Spinal cord (tissue), 10 donors: Measurements from ENCODE around the gene ARID5B. TPM values are rescaled to one million over a fixed set of nuclear protein-coding genes. Genes with fewer than 3 reads are reported as not detected.
A peak's percentile ranks its signal among the peaks of the same experiment; 100 is the strongest.
"Not testable (repeated sequence)": the region's sequence is repeated elsewhere in the genome, so short reads cannot be mapped to it uniquely, and the experiment has no call there.

Source experiments
- DNase-seq, 6 donors: peaks; one replicate each; pipeline versions ENCODE4 v3.0.0 to v3.0.0-alpha.2; 2013 to 2015; ENCODE audit warnings: low spot score in 6 of 6, low read depth in 4 of 6
- H3K27ac ChIP-seq: one replicate; pipeline ENCODE4 v1.5.1; 2013; ENCODE audit warnings: low read depth, low read length, control low read depth
- H3K27me3 ChIP-seq: one replicate; pipeline ENCODE4 v1.6.1; 2013; ENCODE audit warnings: low read length; ENCODE audit not compliant: control insufficient read depth, insufficient read depth
- H3K36me3 ChIP-seq: one replicate; pipeline ENCODE4 v1.6.1; 2013; ENCODE audit warnings: low read length; ENCODE audit not compliant: control insufficient read depth, insufficient read depth
- H3K4me1 ChIP-seq: one replicate; pipeline ENCODE4 v1.6.1; 2013; ENCODE audit warnings: low read length; ENCODE audit not compliant: control insufficient read depth, insufficient read depth
- H3K4me3 ChIP-seq: one replicate; pipeline ENCODE4 v1.5.1; 2013; ENCODE audit warnings: low read depth, low read length, control low read depth
- H3K9me3 ChIP-seq: one replicate; pipeline ENCODE4 v1.6.1; 2013; ENCODE audit warnings: low read length; ENCODE audit not compliant: control insufficient read depth, insufficient read depth
- WGBS: methylation state at CpG from one replicate; pipeline ENCODE4 v1.1.5; 2013; ENCODE audit warnings: missing lambda C conversion rate; ENCODE audit not compliant: insufficient coverage; 5-methylcytosine and 5-hydroxymethylcytosine counted together
- polyA plus RNA-seq, 2 donors: library from polyadenylated mRNA; unstranded; fragments of 120-200 nt; gene quantifications; one replicate each; pipeline ENCODE4 v1.2.1, GENCODE V29; 2013; ENCODE audit not compliant: insufficient read length in 2 of 2
- total RNA-seq, 2 donors: library from RNA; depleted of rRNA in 1 of 2; stranded (reverse); fragments of 120-200 nt in 1 of 2; fragments of >200 nt in 1 of 2; gene quantifications; one replicate each; pipeline versions ENCODE4 v1.2.3 to v1.2.4, GENCODE V29; 2013 to 2014
- donor health status: healthy.

The ARID5B gene
- total and polyA plus RNA-seq, 4 donors: 9.3 to 26.4 (median 18.4) TPM

DNA sequence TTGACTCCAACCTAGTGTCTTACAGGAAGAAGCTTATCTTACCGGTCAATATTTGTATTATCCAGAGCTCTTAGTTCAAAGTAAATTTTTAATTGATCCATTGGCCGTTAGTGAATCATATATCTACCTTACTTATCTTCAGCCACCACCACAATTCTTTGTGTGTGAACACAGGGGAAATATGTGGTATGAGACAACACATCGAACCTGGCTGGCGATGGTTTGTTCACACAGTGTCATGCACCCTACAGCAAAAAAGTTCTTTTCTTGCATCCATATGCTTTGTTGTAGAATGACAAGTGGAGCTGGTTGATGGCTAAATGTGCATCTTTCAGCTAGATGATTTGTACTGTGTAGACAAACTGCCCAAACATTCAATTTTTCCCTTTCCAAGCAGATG, 65.8 kb downstream of the ARID5B start:
- Histone ChIP-seq H3K4me3 (no peak overlapping the region), H3K9me3 (no peaks in the 10 kb centered on the region), H3K27me3 (no peaks in the 10 kb centered on the region), H3K36me3 (no peaks in the 10 kb centered on the region), H3K4me1 (no peaks in the 10 kb centered on the region), H3K27ac (no peak overlapping the region)
- no peak for DNase-seq
- no CpG with 5 or more reads among the region's 4 CpGs for WGBS

DNA sequence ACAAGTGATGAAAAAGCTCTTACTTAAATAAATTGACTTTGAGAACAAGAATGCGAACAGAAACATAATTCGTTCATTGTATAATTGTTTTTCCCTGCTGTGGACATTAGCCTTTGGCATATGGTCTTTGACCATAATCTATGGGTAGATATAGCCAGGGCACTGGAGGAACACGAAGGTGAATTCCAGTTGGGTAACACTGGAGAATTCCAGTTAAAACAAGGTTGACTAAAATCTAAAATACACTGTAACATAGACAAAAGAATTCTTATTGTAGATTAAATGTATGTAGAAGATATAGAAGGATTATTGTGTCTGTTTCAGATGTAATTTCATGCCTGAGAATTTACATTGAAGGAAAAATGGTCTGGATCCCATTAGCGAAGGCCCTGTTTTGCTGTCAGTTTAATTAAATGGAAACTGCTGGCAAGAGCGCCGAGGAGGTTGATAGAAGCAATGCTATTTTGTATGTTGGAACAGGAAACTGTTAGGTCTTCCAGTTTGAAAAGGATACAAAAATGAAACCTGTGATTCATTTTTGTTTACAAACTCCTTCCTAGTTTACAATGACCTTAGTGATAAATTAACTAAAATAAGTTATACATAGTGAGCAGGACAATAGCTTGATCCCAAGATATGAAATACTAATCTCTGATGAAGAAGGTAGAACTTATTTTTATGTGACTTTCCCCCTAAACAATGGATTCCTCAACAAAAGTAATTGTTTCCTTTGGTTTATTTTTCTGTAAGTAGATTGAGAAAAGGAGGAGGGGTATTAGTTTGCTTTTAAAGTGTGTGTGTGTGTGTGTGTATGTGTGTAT, 68.9 kb downstream of the ARID5B start:
- no peak overlapping the region for H3K27ac ChIP-seq
- H3K36me3 ChIP-seq: no peaks in the 10 kb centered on the region
- WGBS: 16% methylated on average over 3 of the region's 6 CpGs
- DNase-seq: peak in 2 of 6 donors; percentile 48 to 55
- no peaks in the 10 kb centered on the region for H3K9me3 ChIP-seq
- H3K27me3 ChIP-seq: no peaks in the 10 kb centered on the region
- H3K4me3 ChIP-seq: no peak overlapping the region
- H3K4me1 ChIP-seq: no peaks in the 10 kb centered on the region

DNA sequence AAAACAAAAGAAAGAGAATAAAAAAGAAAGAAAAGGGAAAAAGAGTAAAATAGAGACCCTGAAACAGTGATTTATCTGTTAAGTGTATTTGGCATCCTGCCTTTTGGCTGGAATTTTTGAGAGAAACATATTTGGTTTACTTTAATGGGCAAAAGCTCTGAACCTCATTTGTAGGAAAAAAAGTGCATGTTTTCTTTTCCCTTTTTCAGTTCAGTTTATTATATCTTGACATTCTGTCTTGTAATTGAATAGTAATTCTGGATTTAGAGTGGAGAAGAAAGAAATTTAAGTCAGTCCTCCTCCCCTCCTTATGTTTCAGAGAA, 69.5 kb downstream of the ARID5B start:
- H3K9me3 ChIP-seq: no peaks in the 10 kb centered on the region
- H3K27ac ChIP-seq: no peak overlapping the region
- peak in 1 of 6 donors; percentile 63 for DNase-seq
- no peak overlapping the region for H3K4me3 ChIP-seq
- H3K36me3 ChIP-seq: no peaks in the 10 kb centered on the region
- no peaks in the 10 kb centered on the region for H3K27me3 ChIP-seq
- H3K4me1 ChIP-seq: no peaks in the 10 kb centered on the region

DNA sequence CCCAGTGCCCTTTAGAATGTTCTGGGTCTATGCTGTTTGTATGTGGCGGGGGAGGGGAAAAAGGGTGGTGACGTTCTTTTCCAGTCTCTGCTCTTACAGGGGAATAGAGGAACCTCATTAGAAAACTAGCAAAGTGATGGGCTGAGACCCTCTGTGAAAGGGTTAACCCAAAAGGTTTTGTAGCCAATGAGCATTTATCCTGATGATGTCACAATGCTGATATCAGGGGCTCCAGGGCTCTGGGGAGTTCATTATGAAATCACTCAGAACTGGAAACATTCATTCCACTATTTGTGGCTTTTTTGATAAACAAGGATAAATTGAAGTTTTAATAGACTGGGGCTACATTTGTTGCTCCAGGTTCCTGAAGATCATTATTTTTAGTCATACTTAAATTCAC, 71.7 kb downstream of the ARID5B start:
- DNase-seq: no peak
- Histone ChIP-seq H3K36me3 (no peaks in the 10 kb centered on the region), H3K27me3 (no peaks in the 10 kb centered on the region), H3K4me3 (no peak overlapping the region), H3K9me3 (no peaks in the 10 kb centered on the region), H3K27ac (no peak overlapping the region), H3K4me1 (no peaks in the 10 kb centered on the region)
- WGBS: 83% methylated on average over 2 of the region's 2 CpGs

DNA sequence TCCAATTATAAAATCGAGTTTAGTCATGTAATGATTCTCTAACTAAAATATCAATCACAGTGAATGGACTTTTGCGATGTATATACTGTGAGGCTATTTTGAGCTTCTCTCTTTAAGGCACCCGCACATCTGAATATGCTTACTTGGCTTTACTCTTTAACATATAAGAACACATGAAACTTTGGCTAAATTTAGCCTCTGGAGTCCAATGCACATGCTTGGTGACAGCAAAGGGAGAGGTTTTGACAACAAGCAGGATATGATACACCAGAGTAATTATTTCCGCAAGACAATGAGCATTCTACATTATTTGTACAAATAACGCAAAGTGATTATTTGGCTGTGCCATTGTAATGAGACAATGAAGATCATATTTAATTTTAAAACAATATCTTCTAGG, 72.4 kb downstream of the ARID5B start:
- no peaks in the 10 kb centered on the region for H3K9me3 ChIP-seq
- no peaks in the 10 kb centered on the region for H3K27me3 ChIP-seq
- peak in 2 of 6 donors; percentile 31 to 37 for DNase-seq
- H3K36me3 ChIP-seq: no peaks in the 10 kb centered on the region
- WGBS: no CpG with 5 or more reads among the region's 5 CpGs
- H3K4me3 ChIP-seq: no peak overlapping the region
- no peaks in the 10 kb centered on the region for H3K4me1 ChIP-seq
- peak overlapping the region; percentile 22 for H3K27ac ChIP-seq

DNA sequence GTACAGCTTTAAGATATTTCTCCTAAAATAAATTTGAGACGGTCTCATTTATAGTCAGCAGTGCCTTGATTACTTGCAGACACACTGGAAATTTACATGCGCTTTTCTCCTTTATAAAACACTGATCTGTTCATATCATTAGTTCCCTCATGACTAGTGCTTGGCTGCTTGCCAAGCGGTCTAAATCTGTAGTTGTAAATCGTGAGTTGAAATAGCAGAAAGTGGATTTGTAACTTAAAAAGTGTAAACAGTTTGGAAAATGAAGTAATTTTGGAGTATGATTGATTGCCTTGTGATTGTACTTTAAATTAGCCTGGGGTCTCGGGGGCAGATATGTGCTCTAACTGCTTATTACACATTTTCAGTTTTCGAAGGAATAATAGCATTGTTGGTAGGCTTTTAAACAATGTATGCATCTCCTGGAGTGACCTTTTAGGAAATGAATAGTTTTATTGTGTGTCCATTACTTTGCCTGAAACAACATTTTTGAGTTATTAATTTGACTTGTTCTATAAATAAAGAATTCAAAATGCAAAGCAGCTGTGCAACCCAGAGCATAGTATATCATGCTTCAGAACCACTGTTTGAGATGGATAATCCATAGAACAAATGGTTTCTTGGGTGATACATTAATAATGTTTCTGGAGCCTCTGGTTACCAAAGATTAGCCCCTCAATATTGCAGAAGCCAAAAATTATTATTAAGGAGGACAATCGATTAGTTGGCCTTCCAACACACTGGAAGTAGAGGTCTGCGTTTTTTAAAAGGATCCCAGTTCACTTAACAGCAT, 73.3 kb downstream of the ARID5B start:
- WGBS: 0% methylated on average over 1 of the region's 8 CpGs
- DNase-seq: peak in 5 of 6 donors; percentile 29 to 90 (median 47)
- no peak overlapping the region for H3K4me3 ChIP-seq

DNA sequence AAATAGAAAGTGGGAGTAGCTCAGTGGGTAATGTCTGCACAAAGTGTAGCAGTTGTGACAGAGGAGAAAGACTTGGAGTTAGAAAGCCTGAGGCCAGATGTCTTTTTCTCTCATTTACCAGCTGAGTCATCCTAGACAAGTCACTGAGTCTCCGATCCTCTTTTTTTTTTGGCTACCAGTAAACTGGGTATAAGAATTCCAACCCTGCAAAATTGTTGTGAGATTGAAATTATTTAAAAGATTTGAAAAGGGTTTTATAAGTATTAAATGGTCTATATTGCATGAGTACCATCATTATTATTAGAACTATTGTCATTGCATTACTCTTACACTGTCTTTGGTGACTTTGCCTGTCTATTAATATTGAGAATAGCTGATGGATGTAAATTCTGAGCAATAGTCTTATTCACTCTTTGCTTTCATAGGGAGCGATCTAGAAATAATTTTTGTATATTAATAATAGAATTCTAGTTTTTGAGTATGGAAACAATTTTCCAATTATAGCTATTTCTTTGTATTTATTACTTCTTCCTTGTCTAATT, 74.0 kb downstream of the ARID5B start:
- peak in 2 of 6 donors; percentile 15 to 18 for DNase-seq
- Histone ChIP-seq H3K27ac (peak overlapping the region; percentile 22), H3K4me1 (no peaks in the 10 kb centered on the region), H3K4me3 (no peak overlapping the region), H3K9me3 (no peaks in the 10 kb centered on the region), H3K36me3 (no peaks in the 10 kb centered on the region), H3K27me3 (no peaks in the 10 kb centered on the region)
- no CpG with 5 or more reads among the region's 2 CpGs for WGBS

More for the DNA sequence above, 73.3 kb downstream of the ARID5B start:
- Histone ChIP-seq H3K36me3 (no peaks in the 10 kb centered on the region), H3K27me3 (no peaks in the 10 kb centered on the region), H3K9me3 (no peaks in the 10 kb centered on the region), H3K4me1 (no peaks in the 10 kb centered on the region), H3K27ac (peak overlapping the region; percentile 22)

DNA sequence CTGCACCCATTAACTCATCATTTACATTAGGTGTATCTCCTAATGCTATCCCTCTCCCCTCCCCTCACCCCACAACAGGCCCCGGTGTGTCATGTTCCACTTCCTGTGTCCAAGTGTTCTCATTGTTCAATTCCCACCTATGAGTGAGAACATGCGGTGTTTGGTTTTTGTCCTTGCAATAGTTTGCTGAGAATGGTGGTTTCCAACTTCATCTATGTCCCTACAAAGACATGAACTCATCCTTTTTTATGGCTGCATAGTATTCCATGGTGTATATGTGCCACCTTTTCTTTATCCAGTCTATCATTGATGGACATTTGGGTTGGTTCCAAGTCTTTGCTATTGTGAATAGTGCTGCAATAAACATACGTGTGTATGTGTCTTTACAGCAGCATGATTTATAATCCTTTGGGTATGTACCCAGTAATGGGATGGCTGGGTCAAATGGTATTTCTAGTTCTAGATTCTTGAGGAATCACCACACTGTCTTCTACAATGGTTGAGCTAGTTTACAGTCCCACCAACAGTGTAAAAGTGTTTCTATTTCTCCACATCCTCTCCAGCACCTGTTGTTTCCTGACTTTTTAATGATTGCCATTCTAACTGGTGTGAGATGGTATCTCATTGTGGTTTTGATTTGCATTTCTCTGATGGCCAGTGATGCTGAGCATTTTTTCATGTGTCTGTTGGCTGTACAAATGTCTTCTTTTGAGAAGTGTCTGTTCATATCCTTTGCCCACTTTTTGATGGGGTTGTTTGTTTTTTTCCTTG, 75.6 kb downstream of the ARID5B start:
- H3K36me3 ChIP-seq, H3K4me1 ChIP-seq, H3K27me3 ChIP-seq, H3K4me3 ChIP-seq, H3K9me3 ChIP-seq, H3K27ac ChIP-seq, DNase-seq: not testable (repeated sequence)
- no CpG with 5 or more reads among the region's 3 CpGs for WGBS

DNA sequence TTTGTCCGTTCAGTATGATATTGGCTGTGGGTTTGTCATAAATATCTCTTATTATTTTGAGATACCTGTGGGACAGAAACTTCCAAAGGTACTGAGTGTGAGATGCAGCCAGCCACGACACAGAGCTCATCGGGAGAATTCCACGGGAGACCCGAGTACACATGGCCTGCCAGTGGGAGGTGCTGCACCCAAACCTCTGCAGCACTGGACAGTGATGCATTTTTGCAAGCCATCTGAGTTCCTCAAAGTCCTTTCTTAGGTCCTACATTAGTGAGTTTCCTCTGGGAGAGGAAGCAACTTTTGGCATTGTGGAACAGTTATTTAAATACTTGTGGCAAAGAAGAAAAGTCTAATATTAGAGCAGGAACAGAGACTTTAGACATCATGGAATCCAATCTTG, 77.5 kb downstream of the ARID5B start:
- H3K4me1 ChIP-seq: no peaks in the 10 kb centered on the region
- no peaks in the 10 kb centered on the region for H3K27me3 ChIP-seq
- no peak for DNase-seq
- WGBS: 95% methylated on average over 4 of the region's 5 CpGs
- H3K4me3 ChIP-seq: no peak overlapping the region
- no peak overlapping the region for H3K27ac ChIP-seq
- no peaks in the 10 kb centered on the region for H3K36me3 ChIP-seq
- H3K9me3 ChIP-seq: no peaks in the 10 kb centered on the region
